Measurements from ENCODE around the gene ELK3.

DNA sequence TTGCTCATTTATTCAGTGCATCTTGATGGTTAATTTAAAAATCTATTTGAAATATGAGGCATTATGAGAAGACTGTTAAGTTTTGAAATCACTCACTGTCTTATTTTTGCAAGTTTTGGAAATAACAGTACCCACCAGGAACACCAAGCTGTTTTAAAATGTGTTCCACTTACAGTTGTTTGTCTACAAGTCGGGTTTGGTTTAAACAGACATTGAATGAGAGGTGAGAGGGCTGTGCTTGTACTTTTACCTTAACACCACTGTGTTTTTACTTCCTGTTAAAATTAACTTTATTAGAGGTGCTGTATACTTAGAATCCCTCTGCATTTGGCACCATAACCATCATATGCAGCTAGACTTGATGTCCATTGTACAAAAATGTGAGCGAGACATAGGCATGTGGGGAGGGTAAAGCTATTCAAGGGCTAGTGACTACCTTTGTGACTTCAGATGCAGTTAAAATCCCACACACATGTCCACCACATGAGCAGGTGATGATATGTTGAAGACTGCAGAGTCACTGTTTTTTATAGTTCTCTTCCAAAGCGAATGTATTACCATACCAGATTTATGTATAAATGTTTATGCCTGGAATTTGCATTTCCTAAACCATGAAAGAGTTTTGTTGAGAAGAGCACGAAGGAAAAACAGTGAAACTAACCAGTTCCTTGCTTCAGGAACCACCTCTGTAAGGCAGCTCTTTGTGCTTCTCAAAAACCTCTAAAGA, 12.9 kb downstream of the ELK3 start:
- TF ChIP-seq MXI1 (IDR thresholded peaks at IDR 0.05; ENCODE audit: low read depth, low read length): no peak
- no peak for TF ChIP-seq GABPA (IDR thresholded peaks at IDR 0.05; ENCODE audit: low read depth)
- no peak for TF ChIP-seq YY1 (IDR thresholded peaks at IDR 0.05; ENCODE audit: low read depth)

Measured in SK-N-SH (cell line).